ENCODE results near the gene CRYGB.

CRYGB gene

DNA sequence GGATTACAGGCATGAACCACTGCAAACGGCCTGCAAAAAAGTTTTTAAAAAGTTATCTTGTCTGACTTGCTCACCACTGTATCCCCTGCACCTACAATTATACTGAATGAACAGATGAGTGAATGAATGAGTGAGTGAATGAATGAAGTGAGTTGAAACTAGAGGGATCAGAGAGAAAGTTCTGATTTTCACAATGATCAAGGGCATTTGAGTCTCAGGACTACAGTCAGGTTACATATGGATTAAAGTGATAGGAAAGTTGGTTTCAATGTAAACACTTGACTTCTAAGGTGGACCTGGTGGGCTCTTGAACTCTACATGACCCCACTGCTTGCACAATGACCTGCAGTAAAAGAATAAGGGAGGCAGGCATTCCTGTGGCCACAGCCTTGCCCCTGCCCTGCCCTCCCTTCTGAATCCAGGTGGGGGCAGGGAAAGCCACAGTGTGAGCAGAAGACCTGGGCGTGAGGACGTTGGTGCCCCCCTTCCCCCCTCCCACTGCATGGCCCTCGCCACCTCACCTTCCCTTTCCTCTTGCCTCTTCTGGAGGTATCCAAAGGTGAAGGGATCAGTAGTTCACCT, 33.2 kb upstream of the CRYGB start:
- WGBS, 2 experiments (ENCODE audit: insufficient coverage in 2 of 2), result 60 to 100% methylated on average over 1 of the region's 4 CpGs
- H3K4me3 ChIP-seq (ENCODE audit: extremely low read depth, insufficient read depth, low read length, poor library complexity, severe bottlenecking), result no peak overlapping the region

DNA sequence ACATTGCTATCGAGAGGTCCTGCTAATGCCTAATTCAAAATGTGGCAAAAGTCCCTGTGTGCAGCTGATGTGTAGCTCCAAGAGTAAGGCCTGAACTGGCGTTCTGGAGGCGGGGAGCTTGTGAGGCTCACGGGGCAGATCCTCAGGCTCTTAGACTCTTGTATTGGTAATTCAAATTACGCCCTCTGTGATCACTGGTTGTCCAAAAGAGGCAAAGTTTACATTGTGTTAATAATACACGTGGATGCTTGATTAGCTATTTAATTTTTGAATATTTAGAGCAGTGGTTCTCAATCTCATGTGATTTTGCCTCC, 29.8 kb upstream of the CRYGB start:
- Histone ChIP-seq H3K9me3 (ENCODE audit: control insufficient read depth, low read length) (no peaks in the 10 kb centered on the region), H3K36me3 (ENCODE audit: control insufficient read depth, insufficient read depth, low read length) (no peaks in the 10 kb centered on the region), H3K4me1 (ENCODE audit: control insufficient read depth, insufficient read depth, low read length, poor library complexity, severe bottlenecking) (no peaks in the 10 kb centered on the region), H3K27ac (ENCODE audit: low read depth, low read length, severe bottlenecking) (no peak overlapping the region), H3K4me3 (ENCODE audit: extremely low read depth, insufficient read depth, low read length, poor library complexity, severe bottlenecking) (no peak overlapping the region)
- WGBS, 2 experiments (ENCODE audit: insufficient coverage in 2 of 2), result 82 to 87% methylated on average over 6 of the region's 6 CpGs

More for the DNA sequence above, 33.2 kb upstream of the CRYGB start:
- Histone ChIP-seq H3K4me1 (ENCODE audit: control insufficient read depth, insufficient read depth, low read length, poor library complexity, severe bottlenecking) (no peaks in the 10 kb centered on the region), H3K36me3 (ENCODE audit: control insufficient read depth, insufficient read depth, low read length) (no peaks in the 10 kb centered on the region), H3K27ac (ENCODE audit: low read depth, low read length, severe bottlenecking) (no peak overlapping the region), H3K9me3 (ENCODE audit: control insufficient read depth, low read length) (no peaks in the 10 kb centered on the region)

GRCh38 chr2:208175069-208175839, 29.3 kb upstream of the CRYGB start:
- WGBS, 2 experiments (ENCODE audit: insufficient coverage in 2 of 2), result 56 to 79% methylated on average over 11 to 14 of the region's 21 CpGs
- H3K4me3 ChIP-seq (ENCODE audit: extremely low read depth, insufficient read depth, low read length, poor library complexity, severe bottlenecking), result no peak overlapping the region

GRCh38 chr2:208174144-208174543, 28.2 kb upstream of the CRYGB start:
- WGBS, 2 experiments (ENCODE audit: insufficient coverage in 2 of 2), result 90 to 94% methylated on average over 8 of the region's 9 CpGs
- no peaks in the 10 kb centered on the region for H3K9me3 ChIP-seq (ENCODE audit: control insufficient read depth, low read length)

More at GRCh38 chr2:208175069-208175839, 29.3 kb upstream of the CRYGB start:
- Histone ChIP-seq H3K4me1 (ENCODE audit: control insufficient read depth, insufficient read depth, low read length, poor library complexity, severe bottlenecking) (no peaks in the 10 kb centered on the region), H3K36me3 (ENCODE audit: control insufficient read depth, insufficient read depth, low read length) (no peaks in the 10 kb centered on the region), H3K27ac (ENCODE audit: low read depth, low read length, severe bottlenecking) (no peak overlapping the region), H3K9me3 (ENCODE audit: control insufficient read depth, low read length) (no peaks in the 10 kb centered on the region)

DNA sequence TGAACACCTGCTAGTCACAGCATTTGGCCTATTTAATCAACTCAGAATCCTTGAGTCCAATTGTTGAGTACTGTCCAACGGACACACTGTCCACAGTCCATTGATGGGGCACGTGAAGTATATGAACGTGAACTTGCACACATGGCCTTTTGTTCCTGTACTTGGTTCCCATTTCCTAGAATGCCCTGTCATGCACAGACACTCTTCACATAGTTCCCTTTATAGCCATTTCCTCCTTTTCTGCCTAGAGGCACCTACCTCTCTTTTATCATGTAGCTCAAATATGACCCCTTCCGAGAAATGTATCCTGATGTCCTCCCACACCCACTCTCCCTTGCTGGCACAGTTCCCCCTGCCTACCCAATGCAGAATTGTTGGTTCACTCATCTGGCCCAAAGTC, 26.2 kb upstream of the CRYGB start:
- Histone ChIP-seq H3K4me1 (ENCODE audit: control insufficient read depth, insufficient read depth, low read length, poor library complexity, severe bottlenecking) (no peaks in the 10 kb centered on the region), H3K9me3 (ENCODE audit: control insufficient read depth, low read length) (no peaks in the 10 kb centered on the region), H3K27ac (ENCODE audit: low read depth, low read length, severe bottlenecking) (no peak overlapping the region), H3K4me3 (ENCODE audit: extremely low read depth, insufficient read depth, low read length, poor library complexity, severe bottlenecking) (no peak overlapping the region), H3K36me3 (ENCODE audit: control insufficient read depth, insufficient read depth, low read length) (no peaks in the 10 kb centered on the region)
- WGBS, 2 experiments (ENCODE audit: insufficient coverage in 2 of 2), result 91% methylated on average over 3 to 4 of the region's 4 CpGs

More at GRCh38 chr2:208174144-208174543, 28.2 kb upstream of the CRYGB start:
- Histone ChIP-seq H3K4me1 (ENCODE audit: control insufficient read depth, insufficient read depth, low read length, poor library complexity, severe bottlenecking) (no peaks in the 10 kb centered on the region), H3K36me3 (ENCODE audit: control insufficient read depth, insufficient read depth, low read length) (no peaks in the 10 kb centered on the region), H3K4me3 (ENCODE audit: extremely low read depth, insufficient read depth, low read length, poor library complexity, severe bottlenecking) (no peak overlapping the region), H3K27ac (ENCODE audit: low read depth, low read length, severe bottlenecking) (no peak overlapping the region)

DNA sequence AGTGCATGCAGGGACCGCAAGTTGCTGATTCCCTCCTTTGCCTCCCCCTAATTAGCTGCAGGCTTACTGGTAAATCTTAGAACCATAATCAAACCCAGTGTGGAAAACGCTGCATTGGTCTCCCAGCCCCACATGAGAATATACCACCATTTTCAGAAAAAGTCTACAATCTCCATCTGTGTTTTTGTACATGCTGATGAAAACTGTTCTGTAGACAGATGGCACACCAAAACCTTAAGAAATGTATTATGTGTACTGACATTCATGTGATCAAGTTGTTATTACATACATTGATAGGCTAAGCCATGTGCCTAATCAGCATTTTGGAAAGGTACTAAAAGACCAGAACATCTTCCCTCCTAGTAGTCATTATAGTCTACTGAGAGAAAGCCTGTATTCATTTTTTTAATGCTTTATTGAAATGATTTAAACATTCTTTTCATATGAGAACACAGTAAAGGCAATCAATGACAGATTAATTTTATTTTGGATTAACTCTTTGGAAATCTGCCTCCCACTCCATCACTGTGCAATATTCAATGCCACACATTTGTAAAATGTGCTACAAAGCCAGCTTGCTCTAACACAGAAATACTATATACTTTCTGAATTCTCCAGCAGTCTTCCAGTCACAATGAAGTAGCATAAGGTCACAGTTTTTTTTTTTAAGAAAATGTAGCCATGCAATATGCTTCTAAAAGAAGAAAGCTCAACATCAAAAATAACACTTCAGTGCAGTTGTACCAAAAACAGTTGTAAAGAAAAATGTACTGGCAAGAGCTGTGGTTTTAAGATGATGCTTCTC, 19.2 kb upstream of the CRYGB start:
- Histone ChIP-seq H3K27ac (ENCODE audit: low read depth, low read length, severe bottlenecking) (no peak overlapping the region), H3K4me3 (ENCODE audit: extremely low read depth, insufficient read depth, low read length, poor library complexity, severe bottlenecking) (no peak overlapping the region), H3K9me3 (ENCODE audit: control insufficient read depth, low read length) (no peaks in the 10 kb centered on the region), H3K4me1 (ENCODE audit: control insufficient read depth, insufficient read depth, low read length, poor library complexity, severe bottlenecking) (no peaks in the 10 kb centered on the region), H3K36me3 (ENCODE audit: control insufficient read depth, insufficient read depth, low read length) (no peaks in the 10 kb centered on the region)
- WGBS, 2 experiments (ENCODE audit: insufficient coverage in 2 of 2), result 90 to 100% methylated on average over 1 of the region's 2 CpGs

GRCh38 chr2:208163489-208163888, 17.5 kb upstream of the CRYGB start, which contains the start of gene CRYGA:
CRYGA (minus strand) TSS chr2:208163589; CDS start chr2:208163556, 33 bp downstream.
- 60% methylated on average over 2 of the region's 2 CpGs; no CpG with 5 or more reads in 1 of the 2 experiments for WGBS, 2 experiments (ENCODE audit: insufficient coverage in 2 of 2)

GRCh38 chr2:208156439-208156838, 10.5 kb upstream of the CRYGB start:
- no peak overlapping the region for H3K27ac ChIP-seq (ENCODE audit: low read depth, low read length, severe bottlenecking)
- H3K4me3 ChIP-seq (ENCODE audit: extremely low read depth, insufficient read depth, low read length, poor library complexity, severe bottlenecking), result no peak overlapping the region
- WGBS, 2 experiments (ENCODE audit: insufficient coverage in 2 of 2), result 80% methylated on average over 1 of the region's 2 CpGs; no CpG with 5 or more reads in 1 of the 2 experiments

More at GRCh38 chr2:208163489-208163888, 17.5 kb upstream of the CRYGB start, which contains the start of gene CRYGA:
- H3K36me3 ChIP-seq (ENCODE audit: control insufficient read depth, insufficient read depth, low read length), result no peaks in the 10 kb centered on the region
- H3K4me3 ChIP-seq (ENCODE audit: extremely low read depth, insufficient read depth, low read length, poor library complexity, severe bottlenecking), result no peak within 1 kb of the TSS
- H3K9me3 ChIP-seq (ENCODE audit: control insufficient read depth, low read length), result no peaks in the 10 kb centered on the region
- H3K27ac ChIP-seq (ENCODE audit: low read depth, low read length, severe bottlenecking), result no peak within 1 kb of the TSS
- no peaks in the 10 kb centered on the region for H3K4me1 ChIP-seq (ENCODE audit: control insufficient read depth, insufficient read depth, low read length, poor library complexity, severe bottlenecking)

DNA sequence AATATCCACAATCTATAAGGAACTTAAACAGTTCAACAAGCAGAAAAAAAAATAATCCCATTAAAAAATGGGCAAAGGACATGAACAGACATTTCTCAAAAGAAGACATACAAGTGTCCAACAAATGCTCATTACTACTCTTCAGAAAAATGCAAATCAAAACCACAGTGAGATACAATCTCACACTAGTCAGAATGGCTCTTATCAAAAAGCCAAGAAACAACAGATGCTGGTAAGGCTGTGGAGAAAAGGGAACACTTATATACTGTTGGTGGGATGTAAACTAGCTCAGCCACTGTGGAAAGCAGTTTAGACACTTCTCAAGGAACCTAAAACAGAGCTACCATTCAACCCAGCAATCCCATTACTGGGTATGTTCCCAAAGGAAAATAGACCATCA, 7.2 kb upstream of the CRYGB start:
- Histone ChIP-seq H3K4me3 (ENCODE audit: extremely low read depth, insufficient read depth, low read length, poor library complexity, severe bottlenecking) (no peak overlapping the region), H3K4me1 (ENCODE audit: control insufficient read depth, insufficient read depth, low read length, poor library complexity, severe bottlenecking) (no peaks in the 10 kb centered on the region), H3K36me3 (ENCODE audit: control insufficient read depth, insufficient read depth, low read length) (no peaks in the 10 kb centered on the region), H3K27ac (ENCODE audit: low read depth, low read length, severe bottlenecking) (no peak overlapping the region), H3K9me3 (ENCODE audit: control insufficient read depth, low read length) (no peaks in the 10 kb centered on the region)

More at GRCh38 chr2:208156439-208156838, 10.5 kb upstream of the CRYGB start:
- Histone ChIP-seq H3K36me3 (ENCODE audit: control insufficient read depth, insufficient read depth, low read length) (no peaks in the 10 kb centered on the region), H3K4me1 (ENCODE audit: control insufficient read depth, insufficient read depth, low read length, poor library complexity, severe bottlenecking) (no peaks in the 10 kb centered on the region), H3K9me3 (ENCODE audit: control insufficient read depth, low read length) (no peaks in the 10 kb centered on the region)

DNA sequence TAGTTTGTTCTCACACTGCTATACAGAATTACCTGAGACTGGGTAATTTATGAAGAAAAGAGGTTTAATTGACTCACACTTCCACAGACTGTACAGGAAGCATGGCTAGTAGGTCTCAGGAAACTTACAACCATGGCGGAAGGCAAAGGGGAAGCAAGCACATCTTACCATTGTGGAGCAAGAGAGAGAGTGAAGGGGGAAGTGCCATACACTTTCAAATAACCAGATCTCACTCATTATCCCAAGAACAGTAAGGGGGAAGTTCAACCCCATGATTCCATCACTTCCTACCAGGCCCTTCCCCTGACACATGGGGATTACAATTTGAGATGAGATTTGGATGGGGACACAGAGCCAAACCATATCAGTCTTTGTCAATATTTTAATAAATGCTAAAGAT, 5.0 kb upstream of the CRYGB start:
- Histone ChIP-seq H3K4me1 (ENCODE audit: control insufficient read depth, insufficient read depth, low read length, poor library complexity, severe bottlenecking) (no peaks in the 10 kb centered on the region), H3K27ac (ENCODE audit: low read depth, low read length, severe bottlenecking) (no peak overlapping the region), H3K4me3 (ENCODE audit: extremely low read depth, insufficient read depth, low read length, poor library complexity, severe bottlenecking) (no peak overlapping the region), H3K36me3 (ENCODE audit: control insufficient read depth, insufficient read depth, low read length) (no peaks in the 10 kb centered on the region), H3K9me3 (ENCODE audit: control insufficient read depth, low read length) (no peaks in the 10 kb centered on the region)
- WGBS, 2 experiments (ENCODE audit: insufficient coverage in 2 of 2), result 100% methylated on average over 1 of the region's 1 CpG; no CpG with 5 or more reads in 1 of the 2 experiments
